ENCODE measurements around the gene MPRIP.

GRCh38 chr17:17102176-17102575 lies 59.9 kb downstream of the MPRIP start:
- no peak for TF ChIP-seq CEBPB (IDR thresholded peaks at IDR 0.05)
- TF ChIP-seq TEAD4 (IDR thresholded peaks at IDR 0.05): no peak
- TF ChIP-seq EP300 (IDR thresholded peaks at IDR 0.05; ENCODE audit: borderline replicate concordance): no peak
- no peak for TF ChIP-seq FOXM1 (IDR thresholded peaks at IDR 0.05; ENCODE audit: borderline replicate concordance, low read depth)
- TF ChIP-seq TAF1 (IDR thresholded peaks at IDR 0.05; ENCODE audit: low read depth): no peak
- TF ChIP-seq, protein P1, sequence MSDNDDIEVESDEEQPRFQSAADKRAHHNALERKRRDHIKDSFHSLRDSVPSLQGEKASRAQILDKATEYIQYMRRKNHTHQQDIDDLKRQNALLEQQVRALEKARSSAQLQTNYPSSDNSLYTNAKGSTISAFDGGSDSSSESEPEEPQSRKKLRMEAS (IDR thresholded peaks at IDR 0.05): no peak
- TF ChIP-seq EGR1 (IDR thresholded peaks at IDR 0.05): no peak
- TF ChIP-seq TCF12 (IDR thresholded peaks at IDR 0.05; ENCODE audit: low read depth): no peak
- TF ChIP-seq ZBTB7A (IDR thresholded peaks at IDR 0.05; ENCODE audit: low read depth): no peak
- no peak for TF ChIP-seq RAD21 (IDR thresholded peaks at IDR 0.05; ENCODE audit: low read depth)

Measured in Ishikawa (cell line).